A204.1 (cell line): ENCODE measurements around the gene ATG4A.

ENCODE experiments used
- FAIRE-seq: peaks from 2 replicates; lab custom pipeline; 2012; peaks lifted over from hg19 to GRCh38; lab: Jason Lieb, UNC

ATG4A gene

GRCh38 chrX:108091264-108091877 lies at the start of gene ATG4A, which contains the start of gene PSMD10:
TSS of gene ATG4A (plus strand) at chrX:108091778. CDS start at chrX:108091827, 49 bp downstream.
TSS of gene PSMD10 (minus strand) at chrX:108091542. CDS start at chrX:108091520, 22 bp downstream.
- peak; percentile 94 for FAIRE-seq

- FAIRE-seq = no peak
These were observed 46.9 kb upstream of the ATG4A start, which contains the start of gene VSIG1 for GRCh38 chrX:108044554-108045256. TSS of gene VSIG1 (plus strand) at chrX:108045065. CDS start at chrX:108045131, 66 bp downstream.

GRCh38 chrX:108049649-108050048 lies 41.9 kb upstream of the ATG4A start:
- FAIRE-seq = no peak

GRCh38 chrX:108053218-108053617 lies 38.4 kb upstream of the ATG4A start:
- FAIRE-seq = peak; percentile 11

DNA sequence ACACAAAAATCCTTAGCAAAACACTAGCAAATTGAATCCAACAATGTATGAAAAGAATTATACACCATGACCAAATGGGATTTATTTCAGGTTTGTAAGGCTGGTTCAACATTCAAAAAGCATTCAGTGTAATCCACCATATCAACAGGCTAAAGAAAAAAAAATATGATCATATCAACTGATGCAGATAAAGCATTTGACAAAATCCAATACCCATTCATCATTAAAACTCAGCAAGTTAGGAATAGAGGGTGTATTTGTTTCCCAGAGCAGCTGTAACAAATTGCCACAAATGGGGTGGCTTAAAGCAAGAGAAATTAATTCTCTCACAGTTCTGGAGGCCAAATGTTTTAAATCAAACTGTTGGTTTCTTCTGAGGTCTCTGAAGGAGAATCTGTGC lies 36.0 kb upstream of the ATG4A start:
- FAIRE-seq = no peak

DNA sequence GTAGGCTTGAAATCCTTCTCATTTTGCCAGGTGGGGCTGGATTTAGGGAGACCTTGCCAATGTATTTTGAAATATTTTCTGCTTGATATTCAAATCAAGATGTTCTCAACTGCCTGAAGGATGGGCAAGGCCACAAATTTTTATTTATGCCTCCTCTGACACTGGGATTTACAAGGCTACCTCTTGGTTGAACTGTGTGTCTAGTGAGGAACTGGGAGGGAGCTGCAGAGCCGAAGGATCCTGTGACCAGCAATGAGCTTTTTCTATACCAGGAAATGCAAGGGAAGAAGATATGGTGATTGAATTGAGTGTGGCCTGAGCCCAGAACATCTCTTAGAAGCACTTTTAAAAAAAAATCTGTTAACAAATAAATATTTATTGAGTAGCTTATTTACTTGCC lies 31.8 kb upstream of the ATG4A start:
- no peak for FAIRE-seq

GRCh38 chrX:108064001-108064400 lies 27.6 kb upstream of the ATG4A start:
- no peak for FAIRE-seq

GRCh38 chrX:108064613-108065012 lies 27.0 kb upstream of the ATG4A start:
- FAIRE-seq = no peak

GRCh38 chrX:108068121-108068520 lies 23.5 kb upstream of the ATG4A start:
- FAIRE-seq = no peak

- FAIRE-seq = no peak
These were observed 20.7 kb upstream of the ATG4A start for GRCh38 chrX:108070891-108071290.

- FAIRE-seq = no peak
These were observed 20.0 kb upstream of the ATG4A start for GRCh38 chrX:108071578-108071977.

GRCh38 chrX:108072746-108073145 lies 18.8 kb upstream of the ATG4A start:
- FAIRE-seq = no peak

- FAIRE-seq = no peak
These were observed 10.5 kb upstream of the ATG4A start for GRCh38 chrX:108081110-108081509.

GRCh38 chrX:108087792-108088191 lies 3.8 kb upstream of the ATG4A start:
- FAIRE-seq = no peak

GRCh38 chrX:108088511-108088910 lies 3.1 kb upstream of the ATG4A start:
- no peak for FAIRE-seq

DNA sequence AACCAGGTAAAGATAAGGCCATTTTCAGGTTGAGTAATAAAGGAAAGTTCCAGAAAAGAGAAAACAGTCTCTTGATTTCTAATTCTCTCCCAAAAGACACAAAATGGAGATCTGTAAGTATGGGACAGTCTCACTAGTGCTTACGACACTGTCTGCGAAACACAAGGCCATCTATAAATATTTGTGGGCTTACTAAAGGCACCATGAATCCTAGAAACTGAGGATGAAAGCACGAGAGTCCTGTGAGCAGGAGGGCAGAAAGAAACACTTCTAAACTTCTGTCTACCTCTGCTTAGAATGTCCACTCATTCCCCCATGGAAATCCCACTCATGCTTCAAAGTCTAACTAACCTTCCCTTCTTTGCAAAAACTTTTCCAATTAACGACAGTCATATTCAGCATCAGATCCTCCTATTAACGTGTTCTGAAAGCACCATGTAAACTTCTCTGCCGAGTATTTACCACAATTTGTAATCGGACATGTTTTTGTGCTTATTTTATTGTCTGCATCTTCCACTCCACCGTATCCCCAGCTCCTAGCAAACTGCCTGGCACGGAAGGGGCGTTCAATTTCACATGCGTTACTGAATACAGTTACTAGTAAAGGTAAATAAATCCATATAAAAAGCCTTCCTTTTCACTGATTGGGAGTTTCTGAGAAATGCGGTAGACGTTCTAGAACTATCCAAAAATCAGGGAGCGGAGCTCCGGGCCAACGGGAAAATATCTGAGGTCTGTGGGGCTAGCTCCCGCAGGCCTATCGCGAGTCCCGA lies 901 bp upstream of the ATG4A start:
- FAIRE-seq = no peak

- FAIRE-seq = no peak
These were observed 307 bp downstream of the ATG4A start for GRCh38 chrX:108091878-108092291.

DNA sequence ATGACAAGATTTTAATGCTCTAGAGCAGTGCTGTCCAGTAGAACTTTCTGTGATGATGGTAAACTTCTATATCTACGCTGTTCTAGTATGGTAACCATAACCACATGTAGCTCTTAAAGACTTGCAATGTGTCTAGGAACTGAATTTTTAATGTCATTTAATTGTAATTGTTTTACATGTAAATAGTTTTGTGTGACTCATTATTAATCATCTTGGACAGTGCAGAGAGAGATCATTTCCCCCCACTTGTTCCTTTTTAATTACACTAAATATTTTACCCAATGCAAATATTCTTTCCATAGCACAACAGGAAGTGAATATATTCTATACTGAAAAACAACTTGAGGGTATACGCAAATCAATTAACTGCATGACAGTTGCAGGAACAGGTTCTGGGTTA lies 5.8 kb downstream of the ATG4A start:
- no peak for FAIRE-seq

GRCh38 chrX:108105473-108105872 lies 13.9 kb downstream of the ATG4A start:
- FAIRE-seq = no peak

- FAIRE-seq = no peak
These were observed 23.0 kb downstream of the ATG4A start for GRCh38 chrX:108114541-108114940.

- no peak for FAIRE-seq
These were observed 26.4 kb downstream of the ATG4A start for GRCh38 chrX:108117988-108118387.

GRCh38 chrX:108121291-108121690 lies 29.7 kb downstream of the ATG4A start:
- no peak for FAIRE-seq

GRCh38 chrX:108122748-108123147 lies 31.2 kb downstream of the ATG4A start:
- FAIRE-seq = no peak
